NOMO-1 treated with dmso at 0.1 percent for 144 hours (cell line): ENCODE data around the gene ATF4.
A peak's percentile ranks its signal among the peaks of the same experiment; 100 is the strongest.
"Not testable (repeated sequence)": the region's sequence is repeated elsewhere in the genome, so short reads cannot be mapped to it uniquely, and the experiment has no call there.

ENCODE experiments used
- DNase-seq: peaks from one replicate; lab custom pipeline; 2025; ENCODE audit not compliant: unreplicated experiment; lab: John Stamatoyannopoulos, UW

Gene ATF4

GRCh38 chr22:39489094-39490068 is 31.0 kb upstream of the ATF4 start:
- no peak for DNase-seq

DNA sequence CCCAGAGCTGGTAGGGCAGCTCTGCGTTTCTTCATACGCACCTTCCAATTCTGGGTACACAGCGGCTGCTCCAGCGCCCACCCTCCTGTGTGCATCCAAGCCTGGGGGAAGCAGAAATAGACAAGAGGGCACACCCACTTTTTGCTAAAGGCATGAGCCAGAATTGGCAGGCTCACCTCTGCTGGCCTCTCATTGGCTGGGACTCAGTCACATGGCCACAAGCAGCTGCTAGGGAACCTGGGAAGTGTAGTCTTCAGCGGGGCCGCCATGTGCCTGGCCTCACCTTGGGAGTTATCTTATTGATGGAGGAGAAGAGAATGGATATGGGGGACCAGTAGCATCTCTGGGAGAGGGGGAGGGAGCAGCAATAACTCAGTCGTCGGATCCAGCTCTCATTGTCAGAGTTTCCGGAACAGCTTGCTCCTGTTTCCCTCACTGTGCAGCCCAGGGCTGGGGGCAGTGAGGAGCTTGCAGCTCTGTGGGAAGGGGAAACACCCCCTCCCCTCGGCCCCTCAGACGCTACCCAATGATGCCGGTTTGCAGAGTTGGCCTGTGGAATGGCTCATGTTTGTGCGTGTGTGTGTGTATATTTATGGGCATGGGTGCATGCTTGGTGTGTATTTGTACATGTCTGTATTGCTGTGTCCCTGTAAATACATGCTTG is 30.1 kb upstream of the ATF4 start:
- peak; percentile 80 for DNase-seq

- DNase-seq, result no peak
These were observed 29.2 kb upstream of the ATF4 start for GRCh38 chr22:39490966-39491680.

DNA sequence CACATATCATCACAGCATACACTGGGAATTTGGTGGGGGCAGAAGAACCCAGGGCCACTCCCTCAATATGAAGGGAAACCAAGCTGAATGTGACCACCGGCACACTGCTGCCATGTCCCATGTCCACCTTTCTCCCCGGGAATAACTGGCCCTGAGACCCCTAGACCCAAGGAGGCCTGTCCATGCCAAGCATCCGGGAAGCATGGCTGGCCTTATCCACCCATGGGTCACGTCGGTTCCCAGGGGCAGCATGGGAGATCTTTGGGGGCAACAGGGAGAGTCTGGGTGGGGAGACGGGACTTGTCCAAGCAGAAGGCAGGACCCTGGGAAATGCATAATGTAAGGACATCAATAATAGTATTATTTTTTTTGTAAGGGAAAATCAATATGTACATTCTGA is 28.7 kb upstream of the ATF4 start:
- DNase-seq, result no peak

DNA sequence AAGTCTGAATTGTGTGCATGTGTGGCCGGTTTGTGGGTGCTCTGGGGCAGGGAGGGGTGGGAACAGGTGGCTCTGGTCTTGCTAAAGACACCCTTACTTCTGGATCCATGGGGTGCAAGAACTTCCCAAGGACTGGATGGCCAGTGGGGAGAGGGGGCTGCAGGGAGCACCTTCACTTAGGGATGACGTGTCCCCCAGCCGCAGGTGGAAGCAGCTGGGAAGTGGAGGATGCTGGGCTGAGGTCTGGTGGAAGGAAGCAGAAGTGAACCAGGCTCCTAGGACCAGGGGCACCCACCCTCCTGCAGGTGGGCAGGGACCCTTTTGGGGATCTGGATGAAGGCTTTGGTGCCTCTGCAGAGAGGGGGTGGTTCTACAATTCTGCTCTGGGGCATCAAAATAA is 28.2 kb upstream of the ATF4 start:
- no peak for DNase-seq

DNA sequence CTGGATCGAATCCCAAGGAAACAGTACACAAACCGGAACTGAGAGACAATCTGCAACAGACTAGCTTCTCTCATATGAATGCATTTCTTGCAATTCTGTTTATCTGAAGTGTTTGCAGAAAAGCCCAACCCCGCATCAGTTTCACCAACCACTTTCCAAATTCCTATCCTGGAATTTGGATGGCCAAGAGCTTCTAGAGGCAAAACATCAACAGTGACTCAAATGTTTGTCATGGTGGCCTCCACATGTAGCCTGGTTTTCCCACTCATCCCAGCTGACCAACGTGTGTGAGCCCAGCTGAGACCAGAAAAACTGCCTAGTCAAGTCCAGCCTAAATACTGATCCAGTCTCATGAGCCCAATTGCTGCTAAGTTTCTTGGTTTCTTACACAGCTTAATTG is 26.6 kb upstream of the ATF4 start:
- DNase-seq, result no peak

GRCh38 chr22:39494471-39495120 is 25.8 kb upstream of the ATF4 start:
- peak; percentile 0 for DNase-seq

DNA sequence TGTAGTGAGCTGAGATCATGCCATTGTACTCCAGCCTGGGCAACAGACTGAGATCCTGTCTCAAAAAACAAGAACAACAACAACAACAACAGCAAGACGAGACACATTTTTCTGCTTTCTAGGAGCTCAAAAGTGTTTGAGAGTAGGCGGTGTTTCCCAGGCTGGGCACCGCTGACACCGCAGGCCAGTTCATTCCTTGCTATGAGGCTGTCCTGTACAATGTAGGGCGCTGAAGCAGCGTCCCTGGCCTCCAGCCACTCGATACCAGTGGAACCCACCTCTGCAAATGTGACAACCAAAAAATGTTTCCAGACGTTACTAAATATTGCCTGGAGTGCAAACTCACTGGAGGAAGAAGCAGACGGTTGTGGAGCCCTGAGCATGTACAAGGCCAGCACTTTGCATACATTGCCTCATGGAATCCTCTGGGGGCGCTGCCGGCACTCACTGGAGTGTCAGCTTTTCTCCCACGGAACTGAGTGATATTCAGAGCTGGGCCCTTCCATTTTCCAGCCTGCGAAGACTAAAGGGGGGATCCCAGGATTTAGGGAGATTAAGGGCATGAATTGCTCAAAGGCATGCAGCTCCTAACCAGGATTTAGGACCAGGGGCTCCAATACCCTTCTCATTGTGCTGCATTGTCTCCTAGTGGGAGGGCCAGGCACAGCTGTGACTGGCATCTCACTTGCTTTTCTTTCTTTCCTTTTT is 24.1 kb upstream of the ATF4 start:
- peak; percentile 45 for DNase-seq

- DNase-seq, result no peak
These were observed 22.9 kb upstream of the ATF4 start for GRCh38 chr22:39497429-39497828.

DNA sequence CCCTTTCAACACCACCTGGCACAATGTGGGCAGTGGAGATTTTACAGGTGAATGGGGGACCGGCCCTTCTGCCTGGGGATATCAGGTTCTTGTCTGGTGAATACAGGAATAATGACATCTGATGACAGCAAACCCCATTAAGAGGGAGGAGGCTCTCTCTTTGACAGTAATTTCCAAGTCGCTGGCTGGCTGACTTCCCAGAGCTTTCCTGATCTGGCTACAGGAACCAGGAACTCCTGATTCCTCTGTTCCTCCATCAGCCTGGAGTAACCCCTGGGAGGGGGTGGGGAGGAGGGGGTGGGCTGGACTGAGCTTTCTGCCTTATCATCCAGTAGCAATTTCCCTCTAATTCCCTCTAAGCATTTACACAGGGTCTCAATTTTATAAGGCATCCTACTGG is 22.0 kb upstream of the ATF4 start:
- DNase-seq, result no peak

- no peak for DNase-seq
These were observed 21.6 kb upstream of the ATF4 start for GRCh38 chr22:39498802-39499201.

- DNase-seq, result no peak
These were observed 20.3 kb upstream of the ATF4 start for GRCh38 chr22:39500101-39500500.

- DNase-seq, result no peak
These were observed 18.7 kb upstream of the ATF4 start for GRCh38 chr22:39501644-39502108.

DNA sequence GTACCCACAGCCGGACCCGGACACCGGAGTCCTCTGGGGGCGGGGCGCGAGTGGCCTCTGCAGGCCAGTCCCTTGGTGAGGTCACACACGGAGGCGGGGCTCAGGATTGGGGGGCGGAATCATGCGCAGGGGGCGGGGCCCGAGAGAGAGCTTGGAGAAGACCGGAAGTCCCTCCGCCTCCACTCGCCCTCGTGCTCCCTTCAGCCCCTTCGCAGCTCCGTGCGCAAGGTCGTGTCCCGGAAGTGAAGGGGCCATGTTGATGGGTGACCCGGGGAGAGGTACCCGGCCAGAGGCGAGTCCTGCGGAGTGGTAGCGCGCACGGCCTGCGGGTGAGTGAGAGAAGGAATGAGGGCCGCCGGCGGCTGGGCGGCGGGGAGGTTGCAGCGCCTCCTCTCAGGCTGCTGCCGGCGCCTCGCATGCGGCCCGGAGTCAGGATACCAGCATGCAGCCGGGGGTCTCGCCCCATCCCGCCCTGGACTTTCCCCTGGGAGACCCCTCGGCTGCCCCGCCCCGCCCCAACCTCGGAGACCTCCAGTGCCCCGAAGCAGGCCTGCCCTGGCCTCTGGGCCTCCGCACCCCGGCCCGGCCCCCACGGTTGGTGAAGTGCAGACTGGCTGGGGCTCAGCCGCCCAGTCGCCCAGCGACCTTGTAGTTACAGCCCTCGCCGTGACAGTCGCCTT is 18.1 kb upstream of the ATF4 start, which contains the start of gene MIEF1:
MIEF1 (plus strand) TSS at position 182 of the 680 bp plus-strand sequence. CDS start 9,005 bp downstream, outside the sequence.
- peak; percentile 89 for DNase-seq

DNA sequence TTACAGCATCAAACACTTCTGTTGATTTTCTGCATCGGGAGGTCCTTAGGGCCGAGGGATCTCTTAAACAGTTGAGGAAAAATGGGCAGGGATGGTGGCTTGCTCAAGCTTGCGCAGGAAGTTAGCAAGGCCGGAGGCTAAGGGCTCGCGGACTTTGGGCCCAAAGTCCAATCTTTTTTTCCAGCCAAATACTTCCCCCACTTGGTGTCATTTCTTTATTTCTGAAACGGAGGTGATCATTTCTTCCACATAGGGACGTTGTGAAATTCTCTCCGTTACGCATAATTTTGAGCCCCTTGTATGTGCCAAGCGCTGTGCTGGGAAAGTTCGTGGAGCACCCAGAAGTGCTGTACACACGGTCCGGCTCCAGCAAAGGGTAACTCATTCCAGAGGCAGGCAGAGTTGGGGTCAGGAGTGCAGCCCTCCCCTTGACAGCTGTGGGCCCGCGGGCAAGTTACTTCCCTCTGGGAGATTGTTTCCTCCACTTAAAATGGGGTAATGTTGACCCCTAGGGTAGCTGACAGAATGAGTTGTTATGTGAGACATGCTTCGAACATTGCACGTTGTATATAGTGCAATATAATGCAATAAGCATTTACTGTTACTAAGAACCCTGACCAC is 17.5 kb upstream of the ATF4 start:
- peak; percentile 17 for DNase-seq

DNA sequence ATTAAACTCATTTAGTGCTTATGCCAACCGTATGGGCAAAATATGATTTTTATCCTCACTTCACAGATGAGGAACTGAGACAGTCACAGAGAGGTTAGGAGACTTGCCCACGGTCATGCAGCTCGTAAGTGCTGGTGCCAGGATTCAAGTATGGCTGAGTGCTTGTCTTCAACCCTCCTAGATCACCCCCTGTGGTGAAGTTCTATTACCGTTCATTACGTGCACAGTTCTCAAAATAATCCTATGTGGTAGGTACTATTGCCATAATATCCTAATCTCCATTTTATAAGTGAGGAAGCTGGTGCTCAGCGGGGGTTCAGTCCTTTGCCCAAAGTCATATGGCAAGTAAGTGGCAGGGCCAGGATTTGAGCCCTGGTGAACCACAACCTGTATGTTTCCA is 16.7 kb upstream of the ATF4 start:
- no peak for DNase-seq

DNA sequence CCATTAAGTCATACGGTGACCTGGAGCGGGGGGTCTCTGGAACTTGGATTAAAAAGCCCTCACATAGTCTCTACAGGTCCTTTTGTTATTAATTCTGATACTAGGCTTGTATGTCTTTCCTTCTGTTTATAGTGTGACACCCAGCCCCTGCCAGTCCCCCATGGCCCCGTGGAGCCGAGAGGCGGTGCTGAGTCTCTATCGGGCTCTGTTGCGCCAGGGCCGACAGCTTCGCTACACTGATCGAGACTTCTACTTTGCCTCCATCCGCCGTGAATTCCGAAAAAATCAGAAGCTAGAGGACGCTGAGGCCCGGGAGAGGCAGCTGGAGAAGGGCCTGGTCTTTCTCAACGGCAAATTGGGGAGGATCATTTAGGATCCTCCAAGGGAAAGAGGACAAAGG is 16.3 kb upstream of the ATF4 start:
- no peak for DNase-seq

GRCh38 chr22:39507021-39507420 is 13.3 kb upstream of the ATF4 start:
- DNase-seq, result not testable (repeated sequence)

GRCh38 chr22:39508393-39508792 is 12.0 kb upstream of the ATF4 start:
- DNase-seq, result no peak
